GM12878 (cell line): ENCODE data around the gene POLR2L.

Experiments
- EP300 ChIP-seq, 2 experiments: fragments of 150-350 bp in 1 of 2; IDR thresholded peaks; 2 replicates each; pipeline ENCODE4 v1.6.1; 2011 to 2012; ENCODE audit warnings: low read depth in 2 of 2, low read length in 2 of 2, borderline replicate concordance in 1 of 2, improper control_type of control experiment in 1 of 2, inconsistent platforms in 1 of 2; ENCODE audit not compliant: control insufficient read depth in 1 of 2
- GABPA ChIP-seq: IDR thresholded peaks from 2 replicates; pipeline ENCODE4 v1.6.1; 2014; ENCODE audit warnings: antibody characterized with exemption, low read depth, mild to moderate bottlenecking, inconsistent platforms
- SIN3A ChIP-seq: IDR thresholded peaks from 2 replicates; pipeline ENCODE4 v1.6.1; 2012; ENCODE audit warnings: low read depth, low read length, improper control_type of control experiment
- YY1 ChIP-seq: IDR thresholded peaks from 2 replicates; pipeline ENCODE4 v1.6.1; 2011; ENCODE audit warnings: low read depth, mild to moderate bottlenecking, low read length
- ZNF384 ChIP-seq: IDR thresholded peaks from 2 replicates; pipeline ENCODE4 v1.6.1; 2012; ENCODE audit warnings: low read depth, mild to moderate bottlenecking, low read length, improper control_type of control experiment, borderline replicate concordance
- TF ChIP-seq, protein P1 (sequence below): fragments of 450-650 bp; IDR thresholded peaks from 2 replicates; pipeline ENCODE4 v1.6.1; 2017; ENCODE audit warnings: mild to moderate bottlenecking

DNA sequence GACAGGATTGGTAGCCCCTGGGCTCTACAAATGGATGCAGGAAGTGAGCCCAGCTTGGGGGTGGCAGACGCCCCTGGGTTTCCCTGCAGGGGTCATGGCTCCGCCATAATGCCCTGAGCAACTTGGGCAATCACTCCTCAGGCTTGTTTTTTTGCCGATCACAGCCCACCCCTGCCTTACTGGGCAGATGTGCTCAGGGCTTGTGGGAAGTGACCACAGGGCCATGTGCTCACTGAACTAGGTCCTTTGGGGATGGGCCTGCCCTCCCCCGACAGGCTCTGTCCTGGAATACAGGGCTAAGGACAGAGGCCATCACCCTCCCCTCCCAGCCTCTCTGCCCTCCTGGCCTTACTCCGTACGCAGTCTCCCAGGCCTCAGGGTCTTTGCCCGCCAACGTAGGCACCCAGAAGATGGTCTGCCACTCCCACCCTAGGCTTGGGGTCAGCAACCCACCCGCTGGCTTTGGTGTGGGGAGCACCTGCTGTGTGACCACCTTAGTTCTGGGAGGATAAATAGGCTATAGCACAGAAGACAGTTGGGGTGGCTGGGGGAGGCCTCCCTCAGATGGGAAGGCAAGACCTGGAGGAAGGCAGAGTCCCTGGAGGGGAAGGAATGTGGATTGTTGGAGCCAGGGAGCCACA is 28.8 kb downstream of the POLR2L start:
- no peak for TF ChIP-seq SIN3A
- TF ChIP-seq EP300 (IDR thresholded peaks at IDR 0.05; ENCODE audit: borderline replicate concordance in 1 of 2, control insufficient read depth in 1 of 2, low read depth in 2 of 2, low read length in 2 of 2) = no peak
- TF ChIP-seq, protein P1, sequence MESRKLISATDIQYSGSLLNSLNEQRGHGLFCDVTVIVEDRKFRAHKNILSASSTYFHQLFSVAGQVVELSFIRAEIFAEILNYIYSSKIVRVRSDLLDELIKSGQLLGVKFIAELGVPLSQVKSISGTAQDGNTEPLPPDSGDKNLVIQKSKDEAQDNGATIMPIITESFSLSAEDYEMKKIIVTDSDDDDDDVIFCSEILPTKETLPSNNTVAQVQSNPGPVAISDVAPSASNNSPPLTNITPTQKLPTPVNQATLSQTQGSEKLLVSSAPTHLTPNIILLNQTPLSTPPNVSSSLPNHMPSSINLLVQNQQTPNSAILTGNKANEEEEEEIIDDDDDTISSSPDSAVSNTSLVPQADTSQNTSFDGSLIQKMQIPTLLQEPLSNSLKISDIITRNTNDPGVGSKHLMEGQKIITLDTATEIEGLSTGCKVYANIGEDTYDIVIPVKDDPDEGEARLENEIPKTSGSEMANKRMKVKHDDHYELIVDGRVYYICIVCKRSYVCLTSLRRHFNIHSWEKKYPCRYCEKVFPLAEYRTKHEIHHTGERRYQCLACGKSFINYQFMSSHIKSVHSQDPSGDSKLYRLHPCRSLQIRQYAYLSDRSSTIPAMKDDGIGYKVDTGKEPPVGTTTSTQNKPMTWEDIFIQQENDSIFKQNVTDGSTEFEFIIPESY = no peak
- TF ChIP-seq GABPA = no peak
- TF ChIP-seq ZNF384 = no peak
- TF ChIP-seq YY1 = no peak
